ENCODE results near the gene UST.

UST gene

DNA sequence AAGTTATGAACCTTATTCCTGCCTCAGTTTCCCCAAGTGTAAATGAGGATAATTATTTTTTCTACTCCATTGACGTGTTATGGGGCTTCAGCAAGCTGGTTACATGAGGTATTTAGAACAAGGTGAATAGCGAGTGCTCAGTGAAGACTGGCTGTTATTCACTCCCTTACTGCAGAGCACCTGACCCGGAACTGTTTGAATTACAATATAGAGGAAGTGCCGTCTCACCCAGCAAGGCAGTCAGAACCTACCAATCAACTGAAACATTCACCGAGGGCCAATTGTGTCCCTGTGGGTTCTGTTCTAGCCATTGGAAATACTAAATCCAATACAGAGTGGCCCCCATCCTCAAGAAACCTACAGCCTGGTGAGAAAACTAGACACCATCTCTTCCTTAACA, 216.9 kb downstream of the UST start:
- no peak overlapping the region for H3K4me3 ChIP-seq (ENCODE audit: low read depth, low read length)
- no peak for DNase-seq (ENCODE audit: low read depth)
- TF ChIP-seq, protein P1, sequence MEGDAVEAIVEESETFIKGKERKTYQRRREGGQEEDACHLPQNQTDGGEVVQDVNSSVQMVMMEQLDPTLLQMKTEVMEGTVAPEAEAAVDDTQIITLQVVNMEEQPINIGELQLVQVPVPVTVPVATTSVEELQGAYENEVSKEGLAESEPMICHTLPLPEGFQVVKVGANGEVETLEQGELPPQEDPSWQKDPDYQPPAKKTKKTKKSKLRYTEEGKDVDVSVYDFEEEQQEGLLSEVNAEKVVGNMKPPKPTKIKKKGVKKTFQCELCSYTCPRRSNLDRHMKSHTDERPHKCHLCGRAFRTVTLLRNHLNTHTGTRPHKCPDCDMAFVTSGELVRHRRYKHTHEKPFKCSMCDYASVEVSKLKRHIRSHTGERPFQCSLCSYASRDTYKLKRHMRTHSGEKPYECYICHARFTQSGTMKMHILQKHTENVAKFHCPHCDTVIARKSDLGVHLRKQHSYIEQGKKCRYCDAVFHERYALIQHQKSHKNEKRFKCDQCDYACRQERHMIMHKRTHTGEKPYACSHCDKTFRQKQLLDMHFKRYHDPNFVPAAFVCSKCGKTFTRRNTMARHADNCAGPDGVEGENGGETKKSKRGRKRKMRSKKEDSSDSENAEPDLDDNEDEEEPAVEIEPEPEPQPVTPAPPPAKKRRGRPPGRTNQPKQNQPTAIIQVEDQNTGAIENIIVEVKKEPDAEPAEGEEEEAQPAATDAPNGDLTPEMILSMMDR (IDR thresholded peaks at IDR 0.05; ENCODE audit: low read depth, low read length, missing control alignments): no peak

DNA sequence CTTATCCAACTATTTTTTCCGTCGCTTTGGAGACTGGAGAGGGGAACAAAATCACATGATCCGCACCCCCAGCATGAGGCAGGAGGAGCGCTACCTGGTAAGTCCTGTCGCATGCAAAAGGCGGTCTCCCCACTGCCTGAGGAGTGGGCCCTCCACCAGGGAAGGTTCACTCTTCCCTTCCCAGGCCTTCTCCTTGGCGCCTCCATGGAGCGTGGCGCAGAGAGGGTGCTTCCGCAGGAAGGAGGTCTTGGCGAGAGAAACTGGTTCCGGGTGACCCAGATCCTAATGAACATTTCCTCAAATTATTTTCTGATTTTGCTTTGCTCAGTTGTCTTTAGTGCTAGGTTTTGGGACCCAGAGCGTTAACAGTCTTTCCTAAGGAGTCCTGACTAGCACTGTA, 217.6 kb downstream of the UST start:
- DNase-seq (ENCODE audit: low read depth): no peak
- no peak overlapping the region for H3K4me3 ChIP-seq (ENCODE audit: low read depth, low read length)
- TF ChIP-seq, protein P1 (IDR thresholded peaks at IDR 0.05; ENCODE audit: low read depth, low read length, missing control alignments): no peak

DNA sequence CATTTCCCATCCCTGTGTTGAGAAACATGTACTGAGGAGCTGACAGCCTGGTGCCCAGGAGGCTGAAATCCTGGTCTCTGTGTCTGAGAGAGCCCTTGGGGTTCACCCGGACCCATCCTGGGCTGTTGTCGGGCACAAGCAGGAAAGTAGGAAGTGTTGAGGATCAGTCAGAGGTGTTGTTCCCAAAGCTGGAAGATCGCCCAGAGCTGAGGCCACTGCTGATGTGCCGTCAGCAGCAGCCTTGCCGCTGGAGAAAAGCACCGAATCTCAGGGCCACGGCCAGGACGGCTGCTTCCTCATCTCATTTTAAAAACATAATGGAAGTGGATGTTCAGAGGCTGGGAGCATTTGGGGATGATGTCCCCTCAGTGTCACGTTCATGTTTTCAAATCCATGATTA, 218.5 kb downstream of the UST start:
- DNase-seq (ENCODE audit: low read depth): no peak
- H3K4me3 ChIP-seq (ENCODE audit: low read depth, low read length): no peak overlapping the region
- TF ChIP-seq, protein P1 (IDR thresholded peaks at IDR 0.05; ENCODE audit: low read depth, low read length, missing control alignments): no peak

DNA sequence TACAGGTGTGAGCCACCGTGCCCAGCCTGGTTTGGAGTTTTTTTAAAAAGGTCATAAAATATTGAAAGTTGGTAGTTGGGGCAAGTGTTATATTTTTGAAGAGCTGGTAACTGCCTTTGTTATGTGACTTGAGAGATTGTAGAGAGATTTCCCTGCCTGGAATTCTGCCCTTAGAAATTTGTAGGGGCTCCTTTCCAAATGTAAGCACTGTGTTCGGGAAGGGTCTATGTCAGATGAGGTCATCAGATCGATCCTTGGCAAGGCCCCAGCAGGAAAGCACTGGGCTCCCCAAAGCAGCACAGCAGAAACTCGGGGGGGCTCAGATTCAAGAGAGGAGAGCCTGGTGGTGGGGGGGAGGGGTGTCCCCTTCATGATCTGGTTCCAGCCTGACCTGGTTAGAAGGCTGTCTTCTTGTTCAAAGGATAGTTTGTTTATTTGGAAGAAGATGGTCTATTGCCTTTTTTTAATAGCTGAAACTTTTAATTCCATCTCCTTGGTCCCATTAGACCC, 220.2 kb downstream of the UST start:
- no peak overlapping the region for H3K4me3 ChIP-seq (ENCODE audit: low read depth, low read length)
- TF ChIP-seq, protein P1 (IDR thresholded peaks at IDR 0.05; ENCODE audit: low read depth, low read length, missing control alignments): no peak
- no peak for DNase-seq (ENCODE audit: low read depth)

DNA sequence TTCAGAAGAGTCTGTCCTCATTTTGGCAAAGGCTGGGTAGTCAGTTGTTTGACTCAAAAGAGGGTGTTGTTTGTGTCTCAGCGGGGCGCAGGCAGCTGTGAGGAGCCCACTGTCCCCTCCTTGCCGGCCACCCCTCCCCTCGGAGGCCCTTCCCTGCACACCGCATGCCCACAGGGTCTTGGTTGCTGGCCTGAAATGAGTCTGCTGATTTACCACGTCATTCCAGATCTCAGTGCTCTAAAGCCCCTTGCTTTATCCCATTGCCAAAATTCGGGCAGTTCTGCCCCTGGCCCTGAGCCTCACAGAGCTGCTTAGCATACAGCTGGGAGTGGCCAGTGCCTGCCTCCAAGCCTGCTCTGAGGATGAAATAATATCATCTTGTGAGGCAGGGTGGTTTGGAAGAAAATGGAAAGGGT, 220.7 kb downstream of the UST start:
- TF ChIP-seq, protein P1 (IDR thresholded peaks at IDR 0.05; ENCODE audit: low read depth, low read length, missing control alignments): no peak
- DNase-seq (ENCODE audit: low read depth): no peak
- H3K4me3 ChIP-seq (ENCODE audit: low read depth, low read length): no peak overlapping the region

DNA sequence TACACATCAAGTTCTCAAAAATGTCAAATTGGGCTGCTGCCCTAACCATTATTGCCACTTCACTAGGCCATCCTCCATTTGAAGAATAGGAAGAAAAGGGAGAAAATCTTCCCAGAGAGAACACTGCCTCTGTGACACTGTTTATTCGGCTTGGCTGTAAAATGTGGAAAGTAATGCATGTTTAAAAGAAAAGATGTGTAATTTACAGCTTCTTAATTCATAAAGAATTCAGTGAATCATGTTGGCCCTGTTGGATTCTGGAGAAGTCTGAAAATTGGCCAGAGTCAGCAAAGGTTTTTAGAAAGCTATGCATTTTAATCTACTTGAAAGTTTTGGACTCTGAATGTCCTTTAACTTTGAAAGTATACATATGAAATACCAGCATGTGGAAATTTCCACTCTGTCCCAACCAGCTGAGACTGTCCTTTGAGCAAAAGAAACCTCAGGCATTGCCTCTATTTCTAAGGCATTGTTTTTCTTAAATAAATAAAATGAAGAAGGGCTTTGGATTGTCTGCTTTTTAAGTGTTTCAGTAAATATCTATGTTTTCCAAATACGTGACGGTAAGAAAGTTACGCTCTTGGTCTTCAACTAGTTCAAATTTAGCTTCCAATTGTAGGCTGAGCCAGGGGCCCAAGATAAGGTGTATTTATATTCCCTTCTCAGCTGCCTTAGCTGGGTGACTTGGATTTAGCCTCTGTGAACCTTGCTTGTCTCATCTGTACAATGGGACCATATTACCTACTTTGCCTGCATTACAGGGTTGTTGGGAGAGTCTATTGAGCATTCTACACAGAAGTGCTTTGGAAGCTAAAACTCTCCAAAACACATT, 222.2 kb downstream of the UST start:
- H3K4me3 ChIP-seq (ENCODE audit: low read depth, low read length): no peak overlapping the region
- TF ChIP-seq, protein P1 (IDR thresholded peaks at IDR 0.05; ENCODE audit: low read depth, low read length, missing control alignments): no peak
- DNase-seq (ENCODE audit: low read depth): no peak
